NCI-H187 (cell line): ENCODE measurements around the gene CCDC93.
"Not testable (repeated sequence)": the region's sequence is repeated elsewhere in the genome, so short reads cannot be mapped to it uniquely, and the experiment has no call there.

Source experiments
- DNase-seq, 2 experiments: peaks; one replicate each; lab custom pipeline; 2025; lab: John Stamatoyannopoulos, UW

CCDC93 gene

DNA sequence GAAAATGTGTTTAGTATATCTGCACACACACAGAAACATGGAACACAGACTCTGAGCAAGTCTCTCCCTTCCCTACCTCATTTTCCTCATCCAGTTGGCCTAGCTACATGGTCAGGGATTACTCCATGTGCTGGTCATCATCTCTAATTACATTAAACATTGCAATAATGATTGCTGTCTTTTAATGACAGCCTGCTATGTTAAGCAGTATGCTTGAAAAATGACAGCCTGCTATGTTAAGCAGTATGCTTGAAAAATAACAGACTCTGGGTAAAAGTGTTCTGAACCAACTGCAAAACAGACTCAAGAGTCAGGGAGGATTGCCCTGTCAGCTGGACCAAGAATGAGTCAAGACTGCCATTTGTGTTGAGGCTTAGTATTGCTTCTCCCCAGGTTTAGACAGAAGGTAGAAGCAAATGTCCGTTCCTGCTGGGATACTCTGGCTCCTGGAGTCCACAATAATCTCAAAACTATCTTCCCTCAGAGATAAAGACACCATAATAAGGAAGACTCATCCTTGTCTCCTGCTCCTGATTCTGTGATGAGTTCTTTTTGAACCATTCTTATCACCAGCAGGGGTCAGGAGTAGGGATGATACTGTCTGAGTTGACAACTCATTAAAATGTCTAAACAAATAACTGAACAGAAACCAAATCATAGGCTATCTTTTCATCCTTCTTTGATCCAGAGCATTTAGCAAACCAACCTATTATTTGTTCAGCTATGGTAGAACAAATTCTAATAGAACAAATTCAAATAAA is 57.7 kb downstream of the CCDC93 start:
- DNase-seq, result no peak

DNA sequence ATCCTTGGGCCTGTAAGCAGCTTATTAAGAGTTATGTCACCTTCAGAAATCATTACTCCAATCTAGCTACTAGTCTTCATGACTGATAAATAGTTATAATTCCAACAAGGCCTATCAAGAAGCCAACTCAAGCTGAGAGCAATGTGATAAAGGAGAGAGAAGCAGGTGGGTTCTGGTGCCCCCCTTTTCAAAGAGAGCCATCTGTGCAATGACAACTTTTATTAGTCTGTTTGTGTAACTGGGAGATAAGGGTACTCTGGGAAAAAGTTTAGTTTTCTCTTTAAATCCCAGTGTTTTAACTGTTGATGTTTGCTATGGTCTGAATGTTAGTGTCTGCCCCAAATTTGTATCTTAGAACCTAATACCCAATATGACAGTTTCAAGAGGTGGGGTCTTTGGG is 60.6 kb downstream of the CCDC93 start:
- DNase-seq, result no peak

DNA sequence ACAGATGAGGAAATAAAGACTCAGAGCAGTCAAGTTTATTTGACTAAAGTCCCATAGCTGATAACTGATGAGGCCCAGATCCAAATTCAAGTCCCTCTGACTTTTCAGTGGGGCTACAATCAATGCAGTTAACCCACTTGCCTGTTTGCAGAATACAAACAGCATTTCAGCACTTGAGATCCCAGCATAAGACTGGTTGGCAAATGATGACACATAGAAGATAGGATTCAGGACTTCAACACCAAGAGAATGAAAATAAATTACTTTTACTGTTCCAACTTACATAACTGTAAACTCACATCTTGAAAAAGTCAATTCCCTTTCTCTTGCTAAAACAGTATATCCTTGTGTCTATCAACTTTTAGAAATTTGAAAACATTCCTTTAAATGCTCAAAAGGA is 61.2 kb downstream of the CCDC93 start:
- no peak for DNase-seq

DNA sequence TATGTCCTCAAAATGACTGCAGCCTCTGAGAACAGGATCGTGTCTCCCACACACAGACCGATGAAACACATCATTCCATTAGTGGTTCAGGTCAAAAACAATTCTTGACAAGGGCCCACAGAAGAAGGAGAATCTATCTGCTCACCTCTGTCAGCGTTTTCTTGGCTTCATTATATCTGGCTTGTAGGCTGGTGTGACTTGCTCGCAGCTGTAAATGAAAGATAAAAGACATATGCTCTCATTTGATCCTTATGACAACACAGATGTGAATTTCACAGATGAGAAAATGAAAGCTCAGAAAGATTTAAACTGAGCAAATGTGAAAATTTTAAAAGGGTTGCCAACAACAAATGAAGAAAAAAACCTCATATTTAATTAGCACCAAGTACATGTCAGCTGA is 61.6 kb downstream of the CCDC93 start:
- DNase-seq, result no peak

DNA sequence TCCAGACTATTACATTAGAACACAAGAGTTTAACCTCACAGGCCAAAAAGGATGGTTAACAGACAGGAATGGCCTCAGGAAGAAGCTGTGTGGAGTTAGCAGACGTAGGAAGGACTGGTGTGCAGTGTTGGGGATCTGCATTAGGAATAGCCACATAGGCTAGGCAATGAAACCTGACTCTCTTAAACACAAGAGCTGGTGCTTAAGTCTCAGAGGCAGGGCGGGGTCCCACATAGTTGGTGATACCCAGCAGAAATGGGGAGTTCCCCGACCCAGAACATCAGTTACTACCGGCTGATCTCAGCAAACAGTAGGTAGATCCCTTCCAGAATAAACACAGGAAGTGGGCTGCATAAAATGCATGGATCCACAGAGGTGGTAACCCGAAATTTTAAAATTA is 64.1 kb downstream of the CCDC93 start:
- DNase-seq, result no peak

DNA sequence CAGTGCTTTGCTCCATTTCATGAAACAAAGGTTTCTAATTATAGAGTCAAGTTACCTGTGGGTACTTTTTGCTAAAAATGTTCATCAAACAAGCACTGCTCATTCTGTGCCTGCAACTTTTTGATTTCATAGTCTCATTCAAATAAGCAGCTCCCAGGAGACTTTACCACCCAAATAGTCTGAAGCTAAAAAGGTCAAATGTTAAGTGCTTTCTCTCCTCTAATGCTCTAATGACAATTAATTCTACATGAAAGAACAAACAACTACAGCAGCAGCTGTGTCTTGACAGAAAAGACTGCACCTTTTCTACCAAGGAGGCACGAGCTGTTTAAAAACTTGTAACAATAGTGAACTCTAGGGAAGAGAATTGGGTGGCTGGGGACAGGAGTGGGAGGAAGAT is 65.3 kb downstream of the CCDC93 start:
- DNase-seq, result no peak

DNA sequence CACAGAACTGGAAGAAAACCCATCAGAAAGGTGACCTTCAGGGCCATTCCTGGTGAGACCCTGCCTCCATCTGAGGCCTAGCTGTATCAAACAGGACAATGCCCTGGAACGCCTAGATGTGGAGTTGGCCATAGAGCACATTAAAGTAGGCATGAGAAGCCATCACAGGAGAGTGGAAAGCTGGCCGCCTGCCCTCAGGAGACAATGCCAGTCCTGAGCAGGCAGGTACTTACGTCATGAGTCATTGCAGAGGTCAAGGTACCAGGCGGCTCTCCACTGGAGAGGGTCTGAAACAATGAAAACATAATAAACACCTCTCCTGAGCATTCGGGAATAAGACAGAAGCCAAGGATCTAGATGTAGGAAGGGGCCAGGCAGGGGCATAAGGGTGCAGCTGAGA is 68.6 kb downstream of the CCDC93 start:
- no peak for DNase-seq

DNA sequence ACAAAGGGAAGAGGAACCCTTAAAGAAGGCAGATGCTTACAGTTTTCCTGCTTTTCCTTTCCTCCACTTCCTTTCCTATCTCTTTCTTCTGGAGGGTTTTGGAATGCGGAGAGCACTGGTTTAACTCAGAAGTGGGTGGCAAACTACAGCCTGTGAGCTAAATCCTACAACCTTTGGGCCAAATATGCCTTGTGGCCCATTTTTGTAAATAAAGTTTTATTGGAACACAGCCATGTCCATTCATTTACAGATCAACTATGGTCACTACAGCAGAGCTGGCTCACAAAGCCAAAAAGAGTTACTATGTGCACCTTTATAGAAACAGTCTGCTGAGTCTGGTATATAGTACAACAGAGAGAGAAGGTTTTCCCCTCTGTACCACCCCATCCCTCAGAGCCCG is 69.1 kb downstream of the CCDC93 start:
- DNase-seq, result no peak

DNA sequence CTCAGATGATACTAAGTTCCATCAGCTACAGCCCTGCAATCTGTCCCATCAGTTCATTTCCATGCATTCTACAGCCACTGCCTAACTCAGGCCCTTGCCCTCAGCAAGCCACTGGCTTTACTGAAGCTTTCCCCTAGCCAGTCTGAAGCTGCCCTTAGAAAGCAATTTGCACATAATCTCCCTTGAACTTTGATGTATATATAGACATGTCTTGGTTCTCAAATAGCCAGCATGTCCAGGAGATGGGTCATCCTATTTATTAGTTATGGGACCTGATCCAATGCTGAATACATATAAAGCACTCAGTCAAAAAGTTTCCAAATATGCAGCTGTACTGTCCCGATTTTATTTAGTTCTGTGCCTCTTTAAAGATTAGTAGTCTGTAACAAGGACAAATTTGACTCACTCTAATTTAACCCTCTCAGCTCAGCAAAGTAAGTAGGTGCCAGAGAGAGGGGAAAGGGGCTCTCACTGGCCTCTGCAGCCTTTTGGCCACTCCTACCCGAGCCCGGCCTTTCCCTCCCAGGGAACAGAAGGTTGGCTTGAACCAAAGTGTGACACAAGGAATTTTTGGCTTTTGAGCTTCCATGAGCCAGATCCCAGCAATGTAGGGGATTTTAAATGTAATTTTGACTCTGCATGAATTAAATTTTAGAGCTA is 70.7 kb downstream of the CCDC93 start:
- no peak for DNase-seq

DNA sequence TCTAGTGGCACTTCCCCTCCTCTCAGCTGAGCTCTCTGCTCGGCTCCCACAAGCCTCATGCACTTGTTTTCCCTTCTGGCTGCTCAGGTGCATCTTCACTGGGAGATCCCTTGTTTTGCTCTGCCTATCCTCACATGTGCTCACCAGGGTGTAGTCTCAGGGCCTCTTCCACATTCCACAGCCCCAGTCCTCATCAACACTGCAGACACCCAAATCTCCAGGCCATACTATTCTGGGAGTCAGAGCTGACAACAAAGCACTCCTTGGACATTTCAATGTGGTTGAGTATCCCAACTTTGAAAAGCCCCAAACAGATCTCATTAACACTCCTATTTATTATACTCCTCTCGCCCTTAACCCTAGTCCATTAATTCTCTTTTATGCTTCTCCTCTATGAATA is 71.3 kb downstream of the CCDC93 start:
- DNase-seq, result no peak

DNA sequence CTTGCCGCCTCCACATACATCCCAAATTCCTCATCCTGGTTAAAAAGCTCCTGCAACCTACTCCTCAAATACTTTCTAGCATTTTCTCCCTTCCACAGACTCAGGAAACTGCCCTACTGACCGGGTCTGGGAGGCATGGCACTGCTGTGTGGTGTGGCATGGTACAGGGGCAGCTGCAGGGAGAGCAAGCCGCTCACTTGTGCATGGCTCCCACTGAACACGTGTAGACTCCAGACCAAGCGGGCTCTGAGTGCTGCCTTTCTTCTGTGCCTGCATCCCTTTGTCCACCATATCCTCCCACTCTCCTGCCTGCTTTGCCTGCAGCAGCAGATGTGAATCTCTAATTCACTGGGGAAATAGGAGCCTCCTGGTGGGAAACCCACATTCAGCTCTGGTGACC is 72.2 kb downstream of the CCDC93 start:
- no peak for DNase-seq

DNA sequence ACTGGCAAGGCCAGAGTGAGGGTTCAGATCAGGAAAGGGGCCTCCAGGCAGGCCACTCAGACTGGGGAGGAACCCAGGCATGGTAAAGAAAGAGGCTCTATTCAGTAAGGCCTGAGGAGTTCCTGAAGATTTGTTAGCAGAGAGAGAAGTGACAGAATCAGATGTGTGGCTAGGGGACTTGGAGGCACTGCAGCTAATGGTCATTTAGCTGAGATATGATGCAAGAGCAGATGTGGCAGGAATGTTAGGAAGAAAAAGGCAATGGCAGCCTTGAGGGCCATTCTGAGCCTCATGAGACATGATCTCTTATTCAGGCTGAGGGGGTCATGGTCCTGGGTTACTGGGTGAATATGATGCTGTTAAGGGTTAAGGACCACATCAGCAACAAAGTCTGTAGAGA is 73.4 kb downstream of the CCDC93 start:
- no peak for DNase-seq

DNA sequence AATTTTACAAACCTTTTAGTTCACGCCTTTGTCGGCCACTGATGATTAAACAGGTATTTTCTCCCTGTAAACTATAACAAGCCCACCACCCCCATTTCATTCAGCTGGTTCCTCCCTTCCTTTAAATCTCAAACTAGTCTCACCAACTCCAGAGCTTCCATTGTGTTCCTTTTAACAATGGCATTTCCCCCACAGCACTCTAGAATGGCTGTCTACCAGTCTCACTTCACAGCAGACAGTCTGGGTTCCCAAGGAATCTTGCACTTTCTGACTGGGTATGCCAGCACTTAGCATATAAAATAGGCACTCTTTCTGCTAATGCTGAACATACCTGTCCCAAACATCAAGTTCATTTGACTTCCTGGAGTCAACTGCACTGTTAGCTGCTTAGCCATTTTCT is 75.3 kb downstream of the CCDC93 start:
- DNase-seq, result no peak

DNA sequence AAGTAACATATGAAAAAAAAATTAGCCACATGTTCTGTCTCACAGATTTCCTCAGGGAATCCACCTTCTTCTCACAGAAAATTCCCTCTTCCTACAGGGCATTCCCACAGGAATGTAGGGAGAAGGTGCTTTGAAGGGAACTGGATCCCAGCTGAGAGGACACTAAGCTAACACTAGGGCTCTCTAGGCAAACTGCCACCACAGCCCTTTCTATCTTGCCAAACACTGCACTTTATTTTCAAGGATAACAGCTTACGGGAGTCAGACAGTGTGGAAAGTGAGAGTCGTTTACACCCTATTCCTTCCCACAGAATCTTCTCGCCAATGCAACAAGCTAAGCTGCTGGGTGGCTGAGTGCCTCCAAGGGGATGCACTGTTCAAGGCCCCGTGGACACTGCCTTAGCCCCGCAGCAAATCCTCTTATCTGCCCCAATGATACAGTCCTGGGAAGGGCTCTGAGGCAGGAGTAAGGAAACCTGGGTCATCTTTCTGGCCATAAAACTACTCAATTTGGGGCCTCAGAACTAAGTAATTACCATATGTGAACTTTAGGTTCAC is 76.9 kb downstream of the CCDC93 start:
- no peak for DNase-seq

DNA sequence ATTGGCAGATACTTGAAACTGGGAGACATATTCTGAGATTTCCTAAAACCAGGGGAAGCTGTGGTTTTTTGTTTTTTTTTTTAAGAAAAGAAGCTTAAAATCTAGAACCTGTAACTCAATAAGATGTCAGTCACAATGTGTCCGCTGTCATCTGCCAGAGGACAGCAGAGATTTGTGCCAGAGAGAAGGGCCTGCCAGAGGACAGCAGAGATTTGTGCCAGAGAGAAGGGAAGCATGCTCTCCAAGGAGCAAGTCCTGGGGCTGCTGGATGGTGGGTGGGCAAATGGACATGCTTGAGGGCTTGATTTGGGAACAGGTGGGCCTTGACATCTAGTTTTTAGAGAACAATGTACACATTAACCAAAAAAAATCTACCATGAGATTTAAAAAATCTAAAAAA is 77.9 kb downstream of the CCDC93 start:
- DNase-seq, result no peak

DNA sequence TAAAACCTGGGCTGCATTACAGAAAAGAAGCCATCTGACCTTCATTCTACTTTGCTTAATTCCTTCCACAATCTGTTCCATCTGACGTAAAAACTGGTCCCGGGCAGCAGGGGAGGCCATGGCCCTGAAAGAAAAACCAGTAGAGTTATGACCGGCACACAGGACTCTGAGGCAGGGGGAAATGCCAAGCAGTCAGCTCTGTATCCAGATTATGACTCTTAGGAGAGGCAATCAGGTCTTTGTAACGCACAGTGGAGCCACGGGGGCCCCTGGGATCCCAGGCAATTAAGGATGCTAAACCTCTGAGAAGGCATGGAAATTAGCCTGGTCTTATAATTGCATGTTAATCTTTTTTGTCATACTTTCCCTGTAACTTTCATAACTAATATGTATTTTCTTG is 78.4 kb downstream of the CCDC93 start:
- no peak for DNase-seq

DNA sequence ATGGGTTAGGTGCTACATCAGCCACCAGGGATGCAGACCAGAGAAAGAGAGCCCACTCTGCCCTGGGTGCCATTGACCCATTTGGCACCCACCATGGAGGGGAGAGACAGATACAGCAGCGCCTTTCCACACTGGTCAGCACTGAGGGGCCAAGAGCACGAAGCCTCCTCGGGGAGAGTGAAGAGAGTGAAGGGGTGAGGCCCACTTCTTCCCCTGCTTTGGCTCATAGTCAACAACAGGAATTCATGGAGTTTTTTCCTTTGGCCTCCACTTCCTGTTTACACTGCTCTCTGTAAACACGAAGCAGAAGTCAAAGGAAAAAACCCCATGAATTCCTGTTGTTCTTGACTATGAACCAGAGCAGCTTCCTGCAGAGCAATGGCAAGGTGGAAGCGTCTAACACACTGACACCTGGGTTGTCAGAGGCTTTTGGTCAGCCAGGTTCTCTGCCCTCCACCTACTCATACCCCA is 80.0 kb downstream of the CCDC93 start:
- DNase-seq, result no peak

DNA sequence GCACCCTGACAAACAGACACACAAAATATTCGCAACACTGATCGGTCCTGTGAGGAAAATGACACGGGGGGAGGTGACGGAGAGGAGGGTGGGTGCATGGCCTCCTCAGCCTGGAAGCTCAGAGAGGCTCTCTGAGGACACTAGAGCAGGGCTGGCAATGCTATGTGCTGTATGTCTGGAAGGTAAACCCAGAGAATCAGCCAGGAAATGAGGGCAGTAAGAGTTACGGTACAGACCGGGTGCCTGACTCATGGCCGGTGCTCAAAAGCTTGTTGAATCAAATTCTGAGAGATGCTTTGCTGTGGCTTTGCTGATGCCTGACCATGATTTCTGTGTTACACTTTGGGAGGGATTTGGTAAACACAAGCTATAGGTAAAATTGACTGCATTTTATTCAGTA is 81.9 kb downstream of the CCDC93 start:
- no peak for DNase-seq

DNA sequence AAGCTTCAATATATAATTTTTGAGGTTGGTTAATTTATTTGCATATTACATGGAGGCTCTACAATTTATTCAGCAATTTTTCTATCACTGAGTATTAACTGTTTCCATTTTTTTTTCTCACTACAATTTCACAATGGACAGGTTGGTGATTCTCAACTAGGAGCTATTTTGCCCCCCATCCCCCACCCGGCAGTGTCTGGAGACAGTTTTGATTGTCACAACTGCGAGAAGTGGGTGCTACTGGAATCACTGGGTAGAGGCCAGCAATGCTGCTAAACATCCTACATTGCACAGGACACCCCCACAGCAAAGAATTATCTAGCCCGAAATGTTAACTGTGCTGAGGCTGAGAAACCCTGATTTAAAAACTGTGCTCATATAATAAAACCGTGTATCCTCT is 82.6 kb downstream of the CCDC93 start:
- DNase-seq, result no peak

DNA sequence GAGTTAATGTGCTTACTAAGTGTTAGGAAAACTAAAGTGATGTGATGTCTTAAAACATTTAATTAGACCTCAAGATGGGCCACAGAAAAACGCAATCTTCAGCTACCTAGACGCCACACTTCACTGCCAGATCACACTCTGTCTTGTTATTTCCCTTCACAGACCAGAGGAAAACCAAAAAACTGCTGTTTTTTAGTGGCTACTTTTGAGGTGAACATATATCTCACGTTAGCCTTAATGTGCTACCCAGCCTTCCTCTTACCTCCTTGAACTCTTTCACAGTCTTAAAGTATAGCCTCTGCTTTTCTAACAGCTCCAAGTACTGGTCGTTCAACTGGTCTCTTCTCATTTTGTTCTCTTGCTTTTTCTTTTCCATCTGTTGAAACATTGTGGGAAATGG is 83.1 kb downstream of the CCDC93 start:
- no peak for DNase-seq

DNA sequence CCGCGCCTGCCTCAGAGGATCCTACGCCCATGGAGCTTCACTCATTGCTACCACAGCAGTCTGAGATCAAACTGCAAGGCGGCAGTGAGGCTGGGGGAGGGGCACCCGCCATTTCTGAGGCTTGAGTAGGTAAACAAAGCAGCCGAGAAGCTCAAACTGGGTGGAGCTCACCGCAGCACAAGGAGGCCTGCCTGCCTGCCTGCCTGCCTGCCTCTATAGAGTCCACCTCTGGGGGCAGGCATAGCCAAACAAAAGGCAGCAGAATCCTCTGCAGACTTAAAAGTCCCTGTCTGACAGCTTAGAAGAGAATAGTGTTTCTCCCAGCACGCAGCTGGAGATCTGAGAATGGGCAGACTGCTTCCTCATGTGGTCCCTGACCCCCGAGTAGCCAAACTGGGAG is 90.4 kb downstream of the CCDC93 start:
- not testable (repeated sequence) for DNase-seq

DNA sequence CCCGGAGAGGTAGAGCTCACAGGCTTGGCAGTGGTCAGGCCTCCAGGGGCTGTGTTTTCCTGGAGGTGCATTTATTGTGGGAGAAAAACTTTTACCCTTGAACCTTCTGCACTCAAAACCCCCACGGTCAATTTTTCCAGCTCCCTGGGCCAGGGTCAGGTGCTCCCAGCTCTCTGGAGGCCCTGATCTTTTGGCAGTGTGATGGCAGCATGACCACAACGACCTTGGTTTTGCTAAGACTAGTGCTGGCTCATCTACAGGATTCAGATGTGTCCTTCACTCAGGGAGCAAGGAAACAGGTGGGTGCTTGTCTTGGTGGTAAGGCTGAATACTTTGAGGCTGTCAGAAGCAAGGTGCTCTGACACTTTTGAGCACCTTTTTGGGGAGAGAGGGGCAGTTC is 92.3 kb downstream of the CCDC93 start:
- no peak for DNase-seq

DNA sequence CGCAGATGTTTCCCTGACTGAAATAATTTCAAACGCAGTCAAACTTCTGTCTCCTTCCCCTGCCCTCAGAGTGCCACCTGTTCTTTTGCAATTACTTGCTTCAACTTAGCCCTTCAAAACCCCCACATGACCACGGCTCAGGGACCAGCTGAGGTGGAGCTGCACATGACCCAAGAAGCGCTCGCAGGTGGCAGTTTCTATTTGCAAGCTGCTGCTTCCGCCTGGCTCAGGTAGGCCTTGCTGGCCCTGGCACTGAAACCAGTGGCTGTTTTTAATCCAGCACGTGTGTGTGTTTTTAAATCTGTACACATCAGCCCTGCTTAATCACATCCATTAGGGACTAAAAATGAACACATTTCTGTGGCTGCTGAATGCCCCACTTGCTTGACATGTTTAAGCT is 95.3 kb downstream of the CCDC93 start:
- no peak for DNase-seq
